CD4-positive, CD25-positive, alpha-beta regulatory T cell (primary cell): ENCODE data around the gene TOM1L2. TPM values are rescaled to one million over a fixed set of nuclear protein-coding genes. Genes with fewer than 3 reads are reported as not detected.
A peak's percentile ranks its signal among the peaks of the same experiment; 100 is the strongest.

Source experiments
- ATAC-seq, 2 donors: fragments of 150-1000 bp; cut with Tn5 transposase; one replicate each; pipeline ENCODE4 v1.10.0; 2021; ENCODE audit warnings: low read depth in 2 of 2, moderate number of reproducible peaks in 2 of 2, moderate library complexity in 1 of 2
- DNase-seq, 3 donors: peaks; one replicate each; pipeline versions ENCODE4 v3.0.0 to v3.0.0-alpha.2; 2012 to 2022; ENCODE audit warnings: mixed read lengths in 1 of 3
- H3K27ac ChIP-seq: one replicate; pipeline ENCODE4 v1.7.0; 2013; ENCODE audit warnings: mild to moderate bottlenecking, low read length; ENCODE audit not compliant: insufficient read depth, poor library complexity, severe bottlenecking
- H3K27me3 ChIP-seq: one replicate; pipeline ENCODE4 v1.7.0; 2013; ENCODE audit warnings: low read length; ENCODE audit not compliant: control insufficient read depth, insufficient read depth
- H3K36me3 ChIP-seq: one replicate; pipeline ENCODE4 v1.7.0; 2013; ENCODE audit warnings: mild to moderate bottlenecking, low read length, moderate library complexity; ENCODE audit not compliant: control insufficient read depth, insufficient read depth
- H3K4me1 ChIP-seq: 2 replicates; pipeline ENCODE4 v1.7.0; 2013; ENCODE audit warnings: mild to moderate bottlenecking, low read length; ENCODE audit not compliant: insufficient read depth, control insufficient read depth, poor library complexity, severe bottlenecking
- H3K4me3 ChIP-seq: one replicate; pipeline ENCODE4 v1.7.0; 2013; ENCODE audit warnings: low read depth, mild to moderate bottlenecking, low read length, moderate library complexity
- H3K9me3 ChIP-seq, 2 experiments: 1 replicate in 1 of 2; 2 replicates in 1 of 2; pipeline ENCODE4 v1.7.0; 2013; ENCODE audit warnings: low read length in 2 of 2, mild to moderate bottlenecking in 1 of 2, moderate library complexity in 1 of 2; ENCODE audit not compliant: control insufficient read depth in 2 of 2
- H3K27ac Mint-ChIP-seq, 3 donors: one replicate each; pipeline ENCODE4 v1.8.0; 2020 to 2022; ENCODE audit warnings: mild to moderate bottlenecking in 3 of 3, mixed read lengths in 3 of 3, moderate library complexity in 2 of 3
- H3K27me3 Mint-ChIP-seq: one replicate; pipeline ENCODE4 v1.8.0; 2022; ENCODE audit warnings: mild to moderate bottlenecking, mixed read lengths
- H3K36me3 Mint-ChIP-seq: one replicate; pipeline ENCODE4 v1.8.0; 2020; ENCODE audit warnings: mixed read lengths
- H3K4me1 Mint-ChIP-seq, 4 donors: one replicate each; pipeline ENCODE4 v1.8.0; 2020 to 2022; ENCODE audit warnings: mixed read lengths in 4 of 4, mild to moderate bottlenecking in 1 of 4
- H3K4me3 Mint-ChIP-seq, 4 donors: one replicate each; pipeline ENCODE4 v1.8.0; 2020 to 2022; ENCODE audit warnings: mild to moderate bottlenecking in 4 of 4, mixed read lengths in 4 of 4, moderate library complexity in 3 of 4
- H3K9me3 Mint-ChIP-seq, 7 donors: one replicate each; pipeline ENCODE4 v1.8.0; 2020 to 2022; ENCODE audit warnings: mixed read lengths in 7 of 7, mild to moderate bottlenecking in 3 of 7, moderate library complexity in 2 of 7
- polyA plus RNA-seq, 4 donors: library from polyadenylated mRNA; unstranded; fragments of 300-500 nt; fragmentation: Illumina TruSeq; gene quantifications; one replicate each; pipeline ENCODE4 v1.2.3, GENCODE V29; 2021
- total RNA-seq: library from RNA; stranded (reverse); gene quantifications from one replicate; pipeline ENCODE4 v1.2.3, GENCODE V29; 2022

The TOM1L2 gene
- total and polyA plus RNA-seq, 5 donors from 2014 or later = 4.0 to 50.8 (median 6.7) TPM

DNA sequence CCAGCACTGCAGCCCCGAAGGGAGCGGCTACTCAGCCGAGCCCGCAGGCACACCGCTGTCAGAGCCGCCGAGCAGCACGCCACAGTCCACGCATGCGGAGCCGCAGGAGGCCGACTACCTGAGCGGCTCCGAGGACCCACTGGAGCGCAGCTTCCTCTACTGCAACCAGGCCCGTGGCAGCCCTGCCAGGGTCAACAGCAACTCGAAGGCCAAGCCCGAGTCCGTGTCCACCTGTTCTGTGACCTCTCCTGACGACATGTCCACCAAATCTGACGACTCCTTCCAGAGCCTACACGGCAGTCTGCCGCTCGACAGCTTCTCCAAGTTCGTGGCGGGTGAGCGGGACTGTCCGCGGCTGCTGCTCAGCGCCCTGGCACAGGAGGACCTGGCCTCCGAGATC, 177.8 kb downstream of the TOM1L2 start:
- H3K9me3 Mint-ChIP-seq = no peaks in the 10 kb centered on the region
- no peak overlapping the region for H3K4me3 Mint-ChIP-seq
- H3K36me3 ChIP-seq = no peaks in the 10 kb centered on the region
- no peak for DNase-seq
- H3K36me3 Mint-ChIP-seq = no peaks in the 10 kb centered on the region
- H3K27me3 Mint-ChIP-seq = no peaks in the 10 kb centered on the region
- no peaks in the 10 kb centered on the region for H3K27me3 ChIP-seq
- no peak overlapping the region for H3K4me3 ChIP-seq
- H3K27ac ChIP-seq = no peak overlapping the region
- no peaks in the 10 kb centered on the region for H3K9me3 ChIP-seq
- peak overlapping the region in 1 of 3 donors; percentile 77 for H3K27ac Mint-ChIP-seq
- H3K4me1 ChIP-seq = peaks cover 20% of the 10 kb centered on the region
- ATAC-seq = no peak
- H3K4me1 Mint-ChIP-seq = peaks cover 0 to 29% (median 10%) of the 10 kb centered on the region in 4 donors

Other genes starting within 250 kb of the TOM1L2 start
- 141 TPM for gene SREBF1, start 135.4 kb downstream of the TOM1L2 start, total RNA-seq
- 1 to 10 TPM; 4.5 to 6.7 (median 6.0) TPM for gene SREBF1, start 135.4 kb downstream of the TOM1L2 start, polyA plus RNA-seq
- not detected for gene DRC3, start 462 bp upstream of the TOM1L2 start, total RNA-seq
- gene DRC3, start 462 bp upstream of the TOM1L2 start, polyA plus RNA-seq = not detected
- 25.1 TPM for gene ATPAF2, start 66.8 kb upstream of the TOM1L2 start, total RNA-seq
- 10 to 100 TPM; 10.9 to 16.4 (median 13.0) TPM for gene ATPAF2, start 66.8 kb upstream of the TOM1L2 start, polyA plus RNA-seq
- gene GID4, start 67.0 kb upstream of the TOM1L2 start, total RNA-seq = 7.3 TPM
- 1 to 10 TPM; 5.1 to 7.0 (median 5.2) TPM for gene GID4, start 67.0 kb upstream of the TOM1L2 start, polyA plus RNA-seq
- gene DRG2, start 115.5 kb upstream of the TOM1L2 start, total RNA-seq = 54.5 TPM
- 10 to 100 TPM; 36.4 to 45.3 (median 41.4) TPM for gene DRG2, start 115.5 kb upstream of the TOM1L2 start, polyA plus RNA-seq
- 0.81 TPM for gene MYO15A, start 136.4 kb upstream of the TOM1L2 start, total RNA-seq
- gene MYO15A, start 136.4 kb upstream of the TOM1L2 start, polyA plus RNA-seq = under 1 TPM in 3 of 4 donors, not detected in 1; 0.19 to 0.35 (median 0.25) TPM
- 118 TPM for gene ALKBH5, start 211.4 kb upstream of the TOM1L2 start, total RNA-seq
- 100 to 1,000 TPM; 102 to 123 (median 115) TPM for gene ALKBH5, start 211.4 kb upstream of the TOM1L2 start, polyA plus RNA-seq